HG03378 (cell line): Measurements from ENCODE around the gene CDC42EP1.
"Not testable (repeated sequence)": the region's sequence is repeated elsewhere in the genome, so short reads cannot be mapped to it uniquely, and the experiment has no call there.

Experiments
- ATAC-seq: cut with Tn5 transposase; IDR thresholded peaks from one replicate; pipeline ENCODE4 v1.9.1; 2021; ENCODE audit warnings: mild to moderate bottlenecking, moderate library complexity; ENCODE audit not compliant: unreplicated experiment

The CDC42EP1 gene

GRCh38 chr22:37533995-37534394 lies 26.3 kb upstream of the CDC42EP1 start:
- ATAC-seq: no peak

DNA sequence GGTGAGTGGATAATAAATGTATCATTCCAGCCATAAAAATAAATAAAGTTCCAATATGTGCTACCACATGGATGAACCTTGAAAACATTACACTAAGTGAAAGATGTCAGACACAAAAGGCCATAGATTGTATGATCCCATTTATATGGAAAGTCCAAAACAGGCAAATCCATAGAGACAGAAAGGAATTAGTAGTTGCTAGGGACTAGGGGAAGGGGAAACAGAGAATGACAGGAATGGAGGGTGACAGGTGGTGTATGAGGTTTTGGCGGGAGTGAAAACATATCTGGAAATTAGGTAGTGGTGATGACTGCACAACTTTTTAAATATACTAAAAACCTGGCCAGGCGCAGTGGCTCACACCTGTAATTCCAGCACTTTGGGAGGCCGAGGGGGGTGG lies 25.8 kb upstream of the CDC42EP1 start:
- ATAC-seq: no peak

DNA sequence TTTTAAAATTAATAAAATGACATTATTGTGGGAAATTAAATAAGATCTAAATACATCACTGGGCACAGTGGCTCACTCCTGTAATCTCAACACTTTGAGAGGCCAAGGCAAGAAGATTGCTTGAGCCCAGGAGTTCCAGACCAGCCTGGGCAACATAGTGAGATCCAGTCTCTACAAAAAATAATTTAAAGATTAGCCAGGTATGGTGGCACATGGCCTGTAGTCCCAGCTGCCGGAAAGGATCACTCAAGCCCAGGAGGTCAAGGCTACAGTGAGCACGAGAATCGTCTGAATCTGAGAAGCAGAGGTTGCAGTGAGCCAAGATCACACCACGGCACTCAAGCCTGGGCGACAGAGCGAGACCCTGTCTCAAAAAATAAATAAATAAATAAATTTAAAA lies 25.1 kb upstream of the CDC42EP1 start:
- no peak for ATAC-seq

DNA sequence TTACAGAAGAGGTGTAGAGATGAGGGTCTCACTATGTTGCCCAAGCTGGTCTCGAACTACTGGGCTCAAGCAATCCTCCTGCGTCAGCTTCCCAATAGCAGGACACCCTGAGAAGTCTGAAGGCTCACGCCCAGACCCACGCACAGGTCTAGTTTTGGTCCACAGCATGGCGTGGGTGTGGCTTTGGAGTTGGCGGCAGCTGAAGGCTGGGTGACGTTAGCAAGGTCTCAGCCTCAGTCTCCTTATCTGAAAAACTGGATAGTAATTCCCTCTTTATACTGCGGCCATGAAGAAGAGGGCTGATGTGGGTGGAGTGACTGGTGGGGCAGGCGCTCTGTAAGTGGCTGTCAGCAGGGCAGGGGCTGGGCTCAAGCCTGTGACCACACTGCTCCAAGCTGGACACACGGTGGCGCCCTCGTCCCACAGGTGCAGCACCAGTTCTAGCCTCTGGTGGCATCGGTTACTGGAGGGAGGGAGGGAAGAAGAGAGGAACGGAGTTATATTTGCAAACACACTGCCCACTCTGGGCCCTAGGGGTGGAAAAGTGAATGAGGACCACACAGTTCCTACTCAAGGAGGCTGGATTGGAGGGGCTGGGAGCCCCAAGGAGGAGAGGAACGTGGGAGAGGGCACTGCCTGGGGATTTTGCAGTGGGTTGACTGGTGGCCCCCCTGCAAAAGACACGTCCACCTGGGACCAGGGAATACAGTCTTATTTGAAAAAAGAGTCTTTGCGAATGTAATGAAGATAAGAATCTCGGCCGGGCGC lies 21.5 kb upstream of the CDC42EP1 start:
- peak; percentile 60 for ATAC-seq

DNA sequence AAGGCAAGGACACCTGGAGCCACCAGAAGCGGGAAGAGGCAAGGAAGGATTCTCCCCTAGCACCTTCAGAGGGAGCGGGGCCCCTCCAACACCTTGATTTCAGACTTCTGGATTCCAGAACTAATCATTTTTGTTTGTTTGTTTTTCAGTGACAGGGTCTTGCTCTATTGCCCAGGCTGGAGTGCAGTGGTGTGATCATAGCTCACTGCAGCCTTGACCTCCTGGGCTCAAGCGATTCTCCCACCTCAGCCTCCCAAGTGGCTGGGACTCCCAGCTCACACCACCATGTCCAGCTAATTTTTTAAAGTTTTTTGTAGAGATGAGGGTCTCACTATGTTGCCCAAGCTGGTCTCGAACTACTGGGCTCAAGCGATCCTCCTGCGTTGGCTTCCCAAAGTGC lies 20.5 kb upstream of the CDC42EP1 start:
- ATAC-seq: not testable (repeated sequence)

DNA sequence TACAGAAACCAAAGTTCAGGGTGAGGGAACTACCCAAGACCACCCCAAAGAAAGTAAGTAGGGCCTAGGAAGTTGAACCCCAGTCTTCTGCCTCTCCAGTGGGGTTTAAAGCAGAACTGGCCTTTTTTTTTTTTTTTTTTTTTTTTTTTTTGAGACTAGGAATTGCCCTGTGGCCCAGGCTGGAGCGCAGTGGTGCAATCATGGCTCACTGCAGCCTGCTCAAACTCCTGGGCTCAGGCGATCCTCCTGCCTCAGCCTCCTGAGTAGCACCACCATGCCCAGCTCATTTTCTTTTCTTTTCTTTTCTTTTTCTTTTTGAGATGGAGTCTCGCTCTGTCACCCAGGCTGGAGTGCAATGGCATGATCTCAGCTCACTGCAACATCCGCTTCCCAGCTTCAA lies 17.9 kb upstream of the CDC42EP1 start:
- not testable (repeated sequence) for ATAC-seq

- ATAC-seq: no peak
Observed at GRCh38 chr22:37542959-37543358, 17.3 kb upstream of the CDC42EP1 start.

- ATAC-seq: no peak
Observed at GRCh38 chr22:37544955-37545702, 15.2 kb upstream of the CDC42EP1 start.

GRCh38 chr22:37545703-37546436 lies 14.4 kb upstream of the CDC42EP1 start:
- no peak for ATAC-seq

GRCh38 chr22:37546437-37547250 lies 13.6 kb upstream of the CDC42EP1 start:
- no peak for ATAC-seq

DNA sequence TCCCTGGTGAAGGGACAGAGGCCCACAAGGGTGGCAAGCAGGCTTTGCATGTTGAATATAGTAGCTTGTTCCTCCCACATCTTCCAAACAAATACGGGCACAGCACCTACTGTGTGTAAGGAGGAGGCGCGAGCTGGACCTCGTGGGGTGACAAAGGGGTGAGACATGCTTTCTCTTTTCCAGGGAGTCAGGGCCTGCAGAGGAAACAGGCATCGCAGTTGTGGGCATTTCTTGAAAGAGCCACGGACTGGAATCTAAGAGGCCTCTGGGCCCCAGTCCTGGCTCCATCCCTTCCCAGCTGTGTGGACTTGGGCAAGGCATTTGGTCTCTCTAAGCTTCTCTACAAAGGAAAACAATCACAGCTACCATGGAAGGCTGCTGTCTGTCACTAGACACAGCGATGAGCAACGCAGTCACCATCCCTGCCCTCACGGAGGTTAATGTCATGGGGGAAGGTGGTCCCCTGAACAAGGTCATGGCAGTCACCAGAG lies 13.0 kb upstream of the CDC42EP1 start:
- no peak for ATAC-seq

GRCh38 chr22:37549704-37550059 lies 10.6 kb upstream of the CDC42EP1 start:
- ATAC-seq: no peak

- not testable (repeated sequence) for ATAC-seq
Observed at GRCh38 chr22:37550921-37551320, 9.4 kb upstream of the CDC42EP1 start.

DNA sequence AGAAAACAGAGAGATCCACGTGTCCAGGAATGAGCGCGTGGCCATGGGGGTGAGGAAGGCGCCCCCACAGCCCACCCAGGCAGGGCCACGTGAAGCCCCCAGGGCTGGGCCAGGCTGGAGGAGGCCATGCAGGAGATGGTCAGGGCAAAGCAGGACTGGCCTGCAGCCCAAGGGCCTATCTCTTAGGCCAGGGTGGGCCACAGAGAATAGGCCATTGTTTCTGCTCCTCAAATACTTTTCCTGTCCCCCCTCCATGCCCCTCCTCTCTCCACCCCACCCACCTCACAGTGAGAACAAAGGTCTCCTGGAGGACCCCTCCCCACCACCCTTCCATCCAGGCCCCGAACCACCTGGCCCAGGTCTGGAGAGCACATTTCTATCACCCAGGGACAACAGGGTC lies 8.3 kb upstream of the CDC42EP1 start:
- ATAC-seq: no peak

DNA sequence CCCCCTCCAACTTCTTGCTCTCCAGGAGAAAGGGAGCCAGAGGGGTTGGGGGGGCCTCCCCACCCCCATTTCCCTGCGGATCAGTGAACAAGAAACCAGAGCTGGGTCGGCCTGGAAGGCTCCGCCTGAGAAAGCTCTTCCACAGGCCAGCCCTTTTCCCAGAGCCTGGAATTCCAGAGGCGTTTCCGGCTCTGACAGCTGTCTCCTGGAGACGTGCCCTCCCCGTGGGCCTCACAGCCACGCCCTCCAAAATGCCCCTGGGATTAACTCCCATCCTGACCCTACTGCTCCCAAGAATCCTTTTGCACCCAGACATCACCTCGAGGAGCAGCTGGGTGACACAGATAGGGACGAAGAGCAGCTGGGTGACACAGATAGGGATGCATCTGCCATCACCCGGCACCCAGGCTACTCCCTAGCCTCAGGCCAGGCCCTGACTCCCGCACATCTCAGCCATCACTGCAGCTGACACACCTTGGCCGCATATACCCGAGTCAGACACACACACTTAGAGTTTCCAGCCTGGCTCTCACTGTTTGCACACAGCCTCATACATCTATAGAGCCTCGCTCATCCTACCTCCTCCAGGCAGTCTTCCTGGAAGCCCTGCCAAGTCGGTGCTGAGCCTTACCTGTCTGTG lies 7.6 kb upstream of the CDC42EP1 start:
- ATAC-seq: no peak

- no peak for ATAC-seq
Observed at GRCh38 chr22:37553725-37554124, 6.6 kb upstream of the CDC42EP1 start.

DNA sequence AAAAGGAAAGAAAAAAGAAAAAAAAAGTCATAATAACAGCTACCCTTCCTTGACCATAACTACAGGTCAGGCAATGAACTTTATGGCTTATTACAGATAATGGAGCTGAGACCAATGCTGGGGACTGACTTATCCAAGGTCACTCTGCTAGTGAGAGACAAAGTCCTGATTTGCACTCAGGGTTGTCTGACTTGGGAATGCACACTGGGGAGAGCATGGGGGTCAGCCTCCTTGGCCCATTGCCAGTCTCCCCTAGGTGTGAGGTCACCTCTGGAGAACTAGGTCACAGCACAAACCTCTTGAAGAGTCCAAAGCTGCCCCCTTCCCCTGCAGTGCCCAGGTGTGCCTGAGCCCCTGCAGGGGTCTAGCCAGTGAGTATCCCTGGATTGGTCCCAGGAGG lies 5.3 kb upstream of the CDC42EP1 start:
- ATAC-seq: no peak

DNA sequence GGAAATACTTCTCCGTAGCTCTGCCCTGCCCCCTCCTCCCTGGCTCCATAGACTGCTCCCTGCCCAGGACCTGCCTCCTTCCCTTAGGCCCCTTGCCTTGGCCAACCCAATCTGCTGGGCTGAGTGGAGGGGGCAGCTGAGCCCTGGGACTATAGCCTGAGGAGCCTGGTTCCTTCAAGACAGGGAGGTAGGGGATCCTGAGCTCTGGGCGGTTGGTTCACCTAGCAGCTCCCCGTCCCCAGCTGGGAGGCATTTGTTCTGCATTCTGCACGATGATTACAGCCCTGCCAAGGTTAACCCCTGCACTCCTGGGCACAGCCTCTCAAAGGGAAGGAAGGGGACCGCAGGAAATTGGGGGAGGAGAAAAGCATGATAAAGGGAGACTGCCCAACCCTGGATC lies 3.6 kb upstream of the CDC42EP1 start:
- ATAC-seq: no peak

GRCh38 chr22:37557321-37558001 lies 2.8 kb upstream of the CDC42EP1 start:
- ATAC-seq: no peak

DNA sequence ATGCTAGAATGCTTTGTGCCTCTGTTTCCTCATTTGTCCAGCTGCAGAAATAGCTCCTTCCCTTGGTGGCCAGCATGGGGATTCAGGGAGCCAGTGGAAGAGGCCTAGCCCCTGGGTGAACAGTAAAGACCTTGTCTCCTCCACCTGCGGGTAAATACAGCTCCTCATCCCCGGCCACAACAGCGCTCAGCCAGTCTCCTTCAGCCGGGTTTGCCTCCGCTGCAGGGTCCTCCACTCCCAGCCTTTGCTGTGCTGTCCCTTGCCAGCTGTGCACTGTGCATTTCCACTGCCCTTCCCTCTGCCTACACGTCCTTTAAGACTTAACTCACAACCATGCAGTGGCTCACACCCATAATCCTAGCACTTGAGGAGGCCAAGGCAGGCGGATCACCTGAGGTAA lies 1.5 kb upstream of the CDC42EP1 start:
- ATAC-seq: no peak
